ENCODE results near the gene DFFA.

- TF ChIP-seq CTCF (conservative IDR thresholded peaks at IDR 0.05; ENCODE audit: low read depth, low read length) = no peak
- TF ChIP-seq POLR2A (IDR thresholded peaks at IDR 0.05; ENCODE audit: low read depth, low read length) = no peak
Measured at GRCh38 chr1:10438677-10439163, 33.6 kb downstream of the DFFA start.
